ENCODE results near the gene ANO6. TPM values are rescaled to one million over a fixed set of nuclear protein-coding genes. Genes with fewer than 3 reads are reported as not detected.
A peak's percentile ranks its signal among the peaks of the same experiment; 100 is the strongest.
"Not testable (repeated sequence)": the region's sequence is repeated elsewhere in the genome, so short reads cannot be mapped to it uniquely, and the experiment has no call there.

ANO6 gene
- total RNA-seq, 1 experiment from 2014 or later = 59.3 TPM

DNA sequence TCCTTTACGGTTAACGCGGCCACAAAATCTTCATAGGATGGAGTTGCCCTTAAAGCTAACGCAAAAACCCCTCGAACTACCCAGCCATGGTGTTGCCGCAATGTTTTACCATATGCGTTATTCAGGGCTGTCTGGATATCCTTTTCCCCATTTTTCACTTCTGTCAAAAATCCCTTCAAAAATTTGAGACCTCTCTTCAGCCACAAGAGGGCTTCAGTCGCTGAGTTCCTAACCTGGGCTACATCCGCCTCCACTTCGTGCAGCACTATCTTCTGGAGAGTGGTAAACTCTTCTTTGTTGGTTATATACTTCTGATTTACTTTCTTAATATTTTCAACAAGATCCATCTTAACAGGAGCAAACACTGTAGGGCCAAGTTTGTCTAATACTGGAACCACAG is 42.6 kb upstream of the ANO6 start:
- H3K4me1 ChIP-seq (ENCODE audit: insufficient read depth, low read length, poor library complexity, severe bottlenecking); H3K36me3 ChIP-seq (ENCODE audit: insufficient read depth, low read length, poor library complexity, severe bottlenecking); CTCF ChIA-PET; H3K27ac ChIP-seq (ENCODE audit: low read depth, low read length, poor library complexity, severe bottlenecking); H3K27me3 ChIP-seq (replicated peaks; ENCODE audit: insufficient read depth, low read depth, low read length, poor library complexity); BruUV-seq (replicated peaks); POLR2A ChIA-PET (ENCODE audit: low non-redundant PET); H3K4me3 ChIP-seq (ENCODE audit: low read depth, low read length, poor library complexity, severe bottlenecking): not testable (repeated sequence)
- DNase-seq (ENCODE audit: low spot score) = peak; percentile 39
- H3K9me3 ChIP-seq (ENCODE audit: low read depth, low read length, poor library complexity, severe bottlenecking) = peaks cover 10% of the 10 kb centered on the region
- intact Hi-C loops (cut with micrococcal nuclease; ENCODE audit: unreplicated experiment) = loop anchor here (5.0 kb wide), 3 partner anchors 374 to 834 kb away; partner anchors contain the start of gene ARID2
- TF ChIP-seq, protein P1, sequence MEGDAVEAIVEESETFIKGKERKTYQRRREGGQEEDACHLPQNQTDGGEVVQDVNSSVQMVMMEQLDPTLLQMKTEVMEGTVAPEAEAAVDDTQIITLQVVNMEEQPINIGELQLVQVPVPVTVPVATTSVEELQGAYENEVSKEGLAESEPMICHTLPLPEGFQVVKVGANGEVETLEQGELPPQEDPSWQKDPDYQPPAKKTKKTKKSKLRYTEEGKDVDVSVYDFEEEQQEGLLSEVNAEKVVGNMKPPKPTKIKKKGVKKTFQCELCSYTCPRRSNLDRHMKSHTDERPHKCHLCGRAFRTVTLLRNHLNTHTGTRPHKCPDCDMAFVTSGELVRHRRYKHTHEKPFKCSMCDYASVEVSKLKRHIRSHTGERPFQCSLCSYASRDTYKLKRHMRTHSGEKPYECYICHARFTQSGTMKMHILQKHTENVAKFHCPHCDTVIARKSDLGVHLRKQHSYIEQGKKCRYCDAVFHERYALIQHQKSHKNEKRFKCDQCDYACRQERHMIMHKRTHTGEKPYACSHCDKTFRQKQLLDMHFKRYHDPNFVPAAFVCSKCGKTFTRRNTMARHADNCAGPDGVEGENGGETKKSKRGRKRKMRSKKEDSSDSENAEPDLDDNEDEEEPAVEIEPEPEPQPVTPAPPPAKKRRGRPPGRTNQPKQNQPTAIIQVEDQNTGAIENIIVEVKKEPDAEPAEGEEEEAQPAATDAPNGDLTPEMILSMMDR (conservative IDR thresholded peaks at IDR 0.05; ENCODE audit: low read depth, low read length) = peak; percentile 55

DNA sequence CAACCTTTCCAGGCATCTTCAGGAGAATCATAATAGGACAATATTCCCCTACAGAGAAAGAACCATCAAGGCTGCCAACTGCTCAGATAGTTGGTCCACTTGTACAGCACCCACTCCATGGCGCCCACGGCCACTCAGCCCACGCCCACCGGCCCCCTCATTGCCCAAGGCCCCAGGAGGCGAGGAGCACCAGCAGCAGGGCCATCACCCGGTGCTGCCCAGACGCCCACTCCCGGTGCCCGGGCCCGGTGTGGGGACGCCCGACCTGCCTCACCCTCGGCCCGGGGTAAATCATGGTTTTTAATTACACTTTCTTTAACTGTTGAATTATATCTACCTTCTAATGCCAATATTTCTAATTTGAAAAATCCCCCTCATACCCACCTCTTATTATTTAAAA is 41.3 kb upstream of the ANO6 start:
- no peak for DNase-seq (ENCODE audit: low spot score)
- Histone ChIP-seq H3K27me3 (replicated peaks; ENCODE audit: insufficient read depth, low read depth, low read length, poor library complexity) (no peaks in the 10 kb centered on the region), H3K4me3 (ENCODE audit: low read depth, low read length, poor library complexity, severe bottlenecking) (no peak overlapping the region), H3K36me3 (ENCODE audit: insufficient read depth, low read length, poor library complexity, severe bottlenecking) (no peaks in the 10 kb centered on the region), H3K9me3 (ENCODE audit: low read depth, low read length, poor library complexity, severe bottlenecking) (peaks cover 14% of the 10 kb centered on the region), H3K4me1 (ENCODE audit: insufficient read depth, low read length, poor library complexity, severe bottlenecking) (no peaks in the 10 kb centered on the region), H3K27ac (ENCODE audit: low read depth, low read length, poor library complexity, severe bottlenecking) (no peak overlapping the region)
- TF ChIP-seq, protein P1 (conservative IDR thresholded peaks at IDR 0.05; ENCODE audit: low read depth, low read length) = no peak
- TF ChIP-seq EZH2 (IDR thresholded peaks at IDR 0.05; ENCODE audit: borderline replicate concordance, low read depth, low read length, poor library complexity, severe bottlenecking) = no peak
- BruUV-seq (replicated peaks) = no TSS peak
- intact Hi-C loops (cut with micrococcal nuclease; ENCODE audit: unreplicated experiment) = loop anchor here (5.0 kb wide), 3 partner anchors 373 to 833 kb away; partner anchors contain the start of gene ARID2
- CTCF ChIA-PET = no interaction called here
- POLR2A ChIA-PET (ENCODE audit: low non-redundant PET) = no interaction called here

DNA sequence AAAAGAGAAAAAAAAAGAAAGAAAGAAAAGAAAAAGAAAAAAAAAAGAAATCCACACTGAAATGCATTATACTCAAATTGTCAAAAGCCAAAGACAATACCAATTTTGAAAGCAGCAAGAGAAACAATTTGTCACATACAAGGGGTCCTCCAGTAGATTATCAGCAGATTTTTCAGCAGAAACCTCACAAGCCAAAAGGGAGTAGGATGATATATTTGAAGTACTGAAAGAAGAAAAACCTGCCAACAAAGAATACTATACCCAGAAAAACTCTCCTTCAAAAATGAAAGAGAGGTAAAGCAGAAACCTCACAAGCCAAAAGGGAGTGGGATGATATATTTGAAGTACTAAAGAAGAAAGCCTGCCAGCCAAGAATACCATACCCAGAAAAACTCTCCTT is 37.1 kb upstream of the ANO6 start:
- H3K36me3 ChIP-seq (ENCODE audit: insufficient read depth, low read length, poor library complexity, severe bottlenecking) = no peaks in the 10 kb centered on the region
- no peak overlapping the region for H3K4me3 ChIP-seq (ENCODE audit: low read depth, low read length, poor library complexity, severe bottlenecking)
- POLR2A ChIA-PET (ENCODE audit: low non-redundant PET) = no interaction called here
- intact Hi-C loops (cut with micrococcal nuclease; ENCODE audit: unreplicated experiment) = no loop called here
- CTCF ChIA-PET = interaction anchor here (0.6 kb wide), 1 partner anchor 660 kb away, joined by 5 read pairs; no protein-coding TSS in a partner anchor
- DNase-seq (ENCODE audit: low spot score) = no peak
- peaks cover 14% of the 10 kb centered on the region for H3K4me1 ChIP-seq (ENCODE audit: insufficient read depth, low read length, poor library complexity, severe bottlenecking)
- no TSS peak for BruUV-seq (replicated peaks)
- no peaks in the 10 kb centered on the region for H3K27me3 ChIP-seq (replicated peaks; ENCODE audit: insufficient read depth, low read depth, low read length, poor library complexity)
- H3K9me3 ChIP-seq (ENCODE audit: low read depth, low read length, poor library complexity, severe bottlenecking) = peaks cover 14% of the 10 kb centered on the region
- no peak overlapping the region for H3K27ac ChIP-seq (ENCODE audit: low read depth, low read length, poor library complexity, severe bottlenecking)
- TF ChIP-seq, protein P1 (conservative IDR thresholded peaks at IDR 0.05; ENCODE audit: low read depth, low read length) = no peak
- no peak for TF ChIP-seq EZH2 (IDR thresholded peaks at IDR 0.05; ENCODE audit: borderline replicate concordance, low read depth, low read length, poor library complexity, severe bottlenecking)
